Left lung (tissue), 10 donors: ENCODE measurements around the gene PSKH1. TPM values are rescaled to one million over a fixed set of nuclear protein-coding genes. Genes with fewer than 3 reads are reported as not detected.

Experiments used
- ATAC-seq: fragments of 200-7000 bp; cut with Tn5 transposase; one replicate; pipeline ENCODE4 v1.9.1; 2020; ENCODE audit warnings: moderate library complexity
- DNase-seq, 4 donors: peaks; one replicate each; pipeline ENCODE4 v3.0.0-alpha.2; 2013 to 2020
- H3K27ac ChIP-seq, 2 donors: fragments of 200-600 bp; sonication (generic) in 1 of 2; one replicate each; pipeline versions ENCODE4 v1.5.0 to v1.8.0; 2020 to 2021
- H3K27me3 ChIP-seq, 2 donors: fragments of 200-600 bp; sonication (generic) in 1 of 2; one replicate each; pipeline versions ENCODE4 v1.5.0 to v1.8.0; 2020 to 2021
- H3K36me3 ChIP-seq, 2 donors: fragments of 200-600 bp; sonication (generic) in 1 of 2; one replicate each; pipeline versions ENCODE4 v1.5.0 to v1.8.0; 2020 to 2021
- H3K4me1 ChIP-seq, 2 donors: fragments of 200-600 bp; one replicate each; pipeline ENCODE4 v1.8.0; 2021
- H3K4me3 ChIP-seq, 2 donors: fragments of 200-600 bp; sonication (generic) in 1 of 2; one replicate each; pipeline versions ENCODE4 v1.5.0 to v1.8.0; 2020 to 2021; ENCODE audit warnings: mild to moderate bottlenecking in 1 of 2
- H3K9me3 ChIP-seq, 2 donors: fragments of 200-600 bp; sonication (generic) in 1 of 2; one replicate each; pipeline versions ENCODE4 v1.5.0 to v1.8.0; 2020 to 2021
- CTCF ChIP-seq, 2 donors: fragments of 200-600 bp; sonication (generic) in 1 of 2; IDR thresholded peaks; one replicate each; pipeline versions ENCODE4 v1.5.0 to v1.8.0; 2021; ENCODE audit warnings: antibody characterized with exemption in 2 of 2
- intact Hi-C, 2 donors: fragments of 100-400 bp; cut with DNase I; formaldehyde crosslinking; loops; one replicate each; pipeline versions ENCODE4 v1.11.2 to v1.14.2; 2022
- polyA plus RNA-seq, 6 donors: library from polyadenylated mRNA; unstranded; fragments of 120-200 nt; gene quantifications; one replicate each; pipeline ENCODE4 v1.2.1, GENCODE V29; 2013; ENCODE audit not compliant: insufficient read length in 6 of 6
- total RNA-seq, 2 donors: library from RNA; stranded (reverse); fragmentation: NEBNext Ultra II Directional; extraction: Animal tissue kit (Norgen Biotek cat#: 25700); gene quantifications; one replicate each; pipeline ENCODE4 v1.2.1, GENCODE V29; 2021
- donor health status: DM: no; HTN: yes; CAD: no.
- donor health status: DM: no; HTN: no; CAD: no.

The PSKH1 gene
- total and polyA plus RNA-seq, 8 donors: 20.8 to 32.1 (median 29.0) TPM

- DNase-seq (no peak), ATAC-seq (no peak)
- peak overlapping the region in 1 of 2 donors; percentile 81 for H3K4me3 ChIP-seq
- no peaks in the 10 kb centered on the region for H3K9me3 ChIP-seq
- TF ChIP-seq CTCF (IDR thresholded peaks at IDR 0.05): no peak
- peaks cover 23 to 74% of the 10 kb centered on the region in 2 donors for H3K4me1 ChIP-seq
- no peaks in the 10 kb centered on the region for H3K27me3 ChIP-seq
- peak overlapping the region; percentile 53 to 88 for H3K27ac ChIP-seq
- intact Hi-C loops: no loop called here
- H3K36me3 ChIP-seq: peaks cover 0 to 18% of the 10 kb centered on the region in 2 donors
Measured at GRCh38 chr16:67965668-67966548, 72.9 kb downstream of the PSKH1 start.

- Histone ChIP-seq H3K4me1 (peaks cover 23 to 66% of the 10 kb centered on the region in 2 donors), H3K4me3 (peak overlapping the region; percentile 81 to 92), H3K27ac (peak overlapping the region; percentile 53 to 88), H3K36me3 (peaks cover 0 to 10% of the 10 kb centered on the region in 2 donors), H3K27me3 (no peaks in the 10 kb centered on the region), H3K9me3 (no peaks in the 10 kb centered on the region)
- DNase-seq (peak in 2 of 4 donors; percentile 56 to 78), ATAC-seq (peak; percentile 48)
- intact Hi-C loops: no loop called here
- TF ChIP-seq CTCF (IDR thresholded peaks at IDR 0.05): no peak
Measured at GRCh38 chr16:67966549-67967182, 73.6 kb downstream of the PSKH1 start.

- intact Hi-C loops: no loop called here
- no peak for TF ChIP-seq CTCF (IDR thresholded peaks at IDR 0.05)
- Histone ChIP-seq H3K4me1 (peaks cover 23 to 59% of the 10 kb centered on the region in 2 donors), H3K27ac (peak overlapping the region; percentile 88 to 93), H3K4me3 (peak overlapping the region; percentile 81 to 92), H3K36me3 (peaks cover 0 to 3% of the 10 kb centered on the region in 2 donors), H3K27me3 (no peaks in the 10 kb centered on the region), H3K9me3 (no peaks in the 10 kb centered on the region)
- peak; percentile 12 for ATAC-seq
- DNase-seq: no peak
Measured at GRCh38 chr16:67967183-67967957, 74.3 kb downstream of the PSKH1 start.

- Histone ChIP-seq H3K36me3 (no peaks in the 10 kb centered on the region), H3K27ac (peak overlapping the region; percentile 88 to 93), H3K9me3 (no peaks in the 10 kb centered on the region), H3K4me1 (peaks cover 23 to 55% of the 10 kb centered on the region in 2 donors), H3K27me3 (no peaks in the 10 kb centered on the region), H3K4me3 (peak overlapping the region; percentile 81 to 92)
- intact Hi-C loops: no loop called here
- DNase-seq (peak in 2 of 4 donors; percentile 35 to 89), ATAC-seq (peak; percentile 44)
- TF ChIP-seq CTCF (IDR thresholded peaks at IDR 0.05): no peak
Measured at GRCh38 chr16:67967958-67968399, 74.9 kb downstream of the PSKH1 start.
